Measurements from ENCODE around the gene ELMOD2.
A peak's percentile ranks its signal among the peaks of the same experiment; 100 is the strongest.
"Not testable (repeated sequence)": the region's sequence is repeated elsewhere in the genome, so short reads cannot be mapped to it uniquely, and the experiment has no call there.

ELMOD2 gene, protein sequence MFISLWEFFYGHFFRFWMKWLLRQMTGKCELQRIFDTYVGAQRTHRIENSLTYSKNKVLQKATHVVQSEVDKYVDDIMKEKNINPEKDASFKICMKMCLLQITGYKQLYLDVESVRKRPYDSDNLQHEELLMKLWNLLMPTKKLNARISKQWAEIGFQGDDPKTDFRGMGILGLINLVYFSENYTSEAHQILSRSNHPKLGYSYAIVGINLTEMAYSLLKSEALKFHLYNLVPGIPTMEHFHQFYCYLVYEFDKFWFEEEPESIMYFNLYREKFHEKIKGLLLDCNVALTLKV

DNA sequence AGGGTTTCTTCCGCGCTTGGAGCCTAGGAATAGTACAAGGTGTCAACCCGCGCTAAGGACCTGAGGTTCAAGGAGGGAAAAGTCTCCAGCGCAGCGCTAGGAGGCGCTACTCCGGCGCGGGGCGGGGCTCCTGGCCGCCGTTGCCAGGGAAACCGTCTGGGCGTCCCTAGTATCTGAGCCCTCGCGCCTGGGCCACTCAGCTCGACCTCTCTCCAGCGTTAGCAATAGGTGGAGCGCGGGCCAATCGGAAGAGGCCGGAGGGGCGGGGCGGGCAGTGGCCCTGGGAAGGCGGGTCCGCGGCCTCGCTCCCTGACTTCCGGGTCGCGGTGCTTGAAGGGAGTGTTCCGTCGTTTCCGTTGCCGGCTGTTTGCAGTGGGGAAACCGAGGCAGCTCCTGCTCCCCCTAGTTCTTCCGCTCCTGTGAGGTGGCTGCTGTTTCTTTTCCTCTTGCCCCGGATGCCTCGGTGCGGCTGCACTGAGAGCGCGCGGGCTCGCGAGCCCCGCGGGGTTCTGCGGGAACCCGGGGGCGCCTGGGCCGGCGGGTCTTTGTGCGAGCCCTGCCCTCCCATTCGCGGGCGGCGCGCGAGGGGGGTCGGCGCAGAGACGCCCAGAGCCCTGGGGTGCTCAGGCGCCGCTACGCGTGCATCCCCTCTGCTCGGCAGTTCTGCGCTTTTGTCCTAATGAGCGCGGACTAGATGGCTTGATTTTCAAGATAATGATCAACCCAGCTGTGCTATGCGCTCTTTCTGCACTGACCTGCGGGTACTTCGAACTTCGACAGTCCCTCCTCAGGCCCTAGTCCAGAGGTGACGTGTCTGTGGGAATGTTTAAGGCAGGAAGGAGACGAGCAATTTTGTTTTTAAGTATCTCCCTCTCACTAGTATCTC lies at the start of gene ELMOD2:
Gene ELMOD2, plus strand, starts transcription at position 312 of the 886 bp plus-strand sequence. CDS start 1,261 bp downstream, outside the sequence.
- DNase-seq = peak; percentile 99

DNA sequence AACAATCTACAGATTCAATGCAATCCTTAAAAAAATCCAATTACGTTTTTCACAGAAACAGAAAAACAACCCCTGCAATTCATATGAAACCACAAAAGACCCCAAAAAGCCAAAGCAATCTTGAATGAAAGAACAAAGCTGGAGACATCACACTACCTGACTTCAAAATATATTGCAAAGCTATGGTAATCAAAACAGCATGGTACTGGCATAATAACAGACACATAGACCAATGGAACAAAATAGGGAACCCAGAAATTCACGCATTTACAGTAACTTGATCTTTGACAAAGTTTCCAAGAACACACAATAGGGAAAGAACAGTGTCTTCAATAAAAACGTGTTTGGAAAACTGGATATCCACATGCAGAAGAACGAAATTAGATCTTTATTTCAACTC lies 40.5 kb upstream of the ELMOD2 start:
- no peak for DNase-seq

DNA sequence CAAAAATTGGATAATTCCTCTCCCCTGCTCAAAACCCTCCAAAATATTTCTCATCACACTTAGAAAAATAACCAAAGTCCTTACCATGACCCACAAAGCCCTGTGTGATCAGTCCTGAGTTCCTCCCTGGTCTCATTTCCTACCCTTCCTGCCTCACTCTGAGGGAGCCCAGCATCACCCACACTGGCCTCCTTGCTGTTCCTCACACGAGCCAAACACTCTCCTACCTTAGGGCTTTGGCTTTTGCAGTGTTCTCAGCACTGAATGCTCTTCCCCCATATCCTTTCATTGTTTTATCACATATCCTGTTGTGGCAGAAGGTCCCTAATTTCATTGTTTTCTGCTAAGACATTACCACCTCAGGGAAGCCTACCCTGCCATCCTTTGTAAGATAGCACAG lies 38.0 kb upstream of the ELMOD2 start:
- no peak for DNase-seq

DNA sequence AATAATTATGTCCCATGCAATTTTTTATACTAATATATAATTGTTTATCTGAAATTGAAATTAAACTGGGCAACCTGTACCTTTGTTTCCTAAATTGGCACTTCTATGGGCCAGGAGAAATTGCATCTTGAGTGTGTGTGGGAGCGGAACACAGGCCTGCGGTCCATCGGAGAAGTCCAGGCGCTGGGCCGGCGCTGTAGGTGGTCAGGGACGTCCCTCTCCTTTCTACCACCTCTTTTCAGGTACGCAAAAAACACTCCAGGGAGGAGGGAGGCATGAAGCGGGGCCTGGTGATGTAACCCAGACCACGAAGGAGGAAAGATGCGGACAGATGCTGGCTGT lies 26.6 kb upstream of the ELMOD2 start:
- no peak for DNase-seq

DNA sequence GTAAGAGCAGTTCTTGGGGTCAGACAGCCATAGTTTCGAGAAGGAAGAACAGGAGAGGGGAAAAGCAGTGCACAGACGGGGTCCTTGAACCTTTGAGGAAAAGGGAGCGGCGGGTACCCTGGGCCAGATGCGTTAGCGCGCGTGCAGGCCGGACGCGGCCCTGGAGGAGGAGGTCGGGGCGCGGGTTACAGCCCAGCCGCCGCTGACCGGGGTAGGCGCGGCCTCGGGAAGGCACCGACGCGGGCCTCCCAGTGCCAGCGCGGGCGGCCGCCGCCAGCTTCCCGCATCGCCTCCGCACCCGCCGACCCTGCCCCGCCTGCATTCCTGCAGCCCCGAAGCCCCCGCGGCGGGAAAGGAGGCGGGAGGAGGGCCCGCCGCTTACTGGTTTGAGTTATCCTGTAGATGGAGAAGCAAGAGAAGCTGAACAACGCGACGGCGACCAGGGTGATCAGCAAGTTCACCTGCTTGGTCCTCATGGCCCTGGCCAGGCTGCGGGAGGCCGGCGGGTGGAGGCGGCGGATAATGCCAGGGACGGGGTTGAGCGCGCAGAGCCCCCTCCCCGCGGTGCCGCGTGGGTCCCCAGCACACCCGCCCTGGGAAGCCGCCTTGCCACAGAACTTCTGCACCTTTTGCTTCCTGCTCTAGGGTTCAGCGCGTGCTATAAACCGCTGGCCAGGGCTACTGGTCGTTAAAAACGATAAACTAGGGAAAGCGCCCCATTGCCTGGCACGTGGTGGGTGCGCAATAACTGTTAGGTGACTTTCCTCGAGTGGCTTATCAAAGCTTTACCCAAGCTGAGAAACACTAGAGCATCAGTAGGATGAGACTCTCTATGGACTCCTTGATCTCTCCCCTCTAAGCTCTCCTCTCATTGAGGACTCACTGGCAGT lies 26.0 kb upstream of the ELMOD2 start, which contains the start of gene MGAT4D:
Gene MGAT4D, minus strand, starts transcription at position 547 of the 890 bp plus-strand sequence. Its CDS starts 71 bp downstream, at position 476.
- DNase-seq = no peak

DNA sequence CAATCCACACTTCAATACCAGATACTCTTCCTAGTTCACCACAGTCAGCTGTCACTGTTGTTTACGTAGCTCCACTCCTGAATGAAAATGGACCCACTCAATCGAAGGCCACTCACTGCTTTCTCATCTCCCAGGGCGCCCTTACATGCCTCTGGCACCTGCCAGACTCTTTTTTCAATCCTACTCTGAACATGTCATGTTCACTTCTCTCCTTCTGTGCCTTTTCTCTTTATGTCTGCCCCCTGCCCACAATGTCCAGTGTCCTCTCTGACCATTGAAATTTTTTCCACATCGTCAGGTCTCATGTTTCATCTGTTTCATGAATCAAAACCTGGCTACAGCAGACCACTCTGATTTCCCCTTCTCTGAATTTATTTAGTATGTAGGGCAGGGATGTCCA lies 24.6 kb upstream of the ELMOD2 start:
- DNase-seq = no peak

DNA sequence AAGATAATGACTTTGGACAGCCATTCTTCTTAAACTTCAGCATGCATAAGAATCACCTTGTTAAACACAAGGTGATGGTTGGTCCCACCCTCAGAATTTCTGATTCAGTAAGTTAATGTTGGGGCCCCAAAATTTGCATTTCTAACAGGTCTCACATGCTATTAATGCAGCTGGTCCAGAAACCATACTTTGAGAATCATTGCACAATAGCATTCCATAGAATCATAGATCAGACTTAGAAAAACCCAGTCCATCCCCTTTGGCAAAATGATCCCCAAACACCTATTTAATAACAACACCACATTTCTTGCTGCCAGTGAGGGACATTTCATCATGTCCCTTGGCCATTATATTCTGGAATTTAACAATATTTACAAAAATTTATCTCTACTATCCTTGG lies 19.7 kb upstream of the ELMOD2 start:
- DNase-seq = no peak

DNA sequence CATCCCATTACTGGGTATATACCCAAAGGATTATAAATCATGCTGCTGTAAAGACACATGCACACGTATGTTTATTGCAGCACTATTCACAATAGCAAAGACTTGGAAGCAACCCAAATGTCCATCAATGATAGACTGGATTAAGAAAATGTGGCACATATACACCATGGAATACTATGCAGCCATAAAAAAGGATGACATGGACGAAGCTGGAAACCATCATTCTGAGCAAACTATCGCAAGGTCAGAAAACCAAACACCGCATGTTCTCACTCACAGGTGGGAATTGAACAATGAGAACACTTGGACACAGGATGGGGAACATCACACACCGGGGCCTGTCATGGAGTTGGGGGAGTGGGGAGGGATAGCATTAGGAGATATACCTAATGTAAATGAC lies 10.2 kb upstream of the ELMOD2 start:
- not testable (repeated sequence) for DNase-seq

DNA sequence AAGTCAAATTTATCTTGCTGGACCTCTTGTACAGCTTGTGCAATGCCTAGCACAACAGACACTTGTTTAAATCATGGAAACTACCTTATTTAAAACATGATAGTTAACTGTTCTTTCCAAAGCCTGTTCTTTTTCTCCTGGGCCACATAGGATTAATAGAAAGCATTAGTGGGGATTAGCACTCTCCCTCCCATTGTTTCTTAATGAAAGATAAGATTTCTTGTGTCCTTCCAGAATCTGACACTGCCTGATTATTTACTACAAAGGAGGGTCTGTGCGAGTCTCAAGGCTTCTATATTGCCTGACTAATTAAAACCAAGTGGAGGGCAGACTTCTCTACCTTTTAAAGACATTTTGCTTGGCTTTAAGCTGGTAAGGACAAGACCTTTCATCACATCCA lies 8.5 kb upstream of the ELMOD2 start:
- DNase-seq = no peak

DNA sequence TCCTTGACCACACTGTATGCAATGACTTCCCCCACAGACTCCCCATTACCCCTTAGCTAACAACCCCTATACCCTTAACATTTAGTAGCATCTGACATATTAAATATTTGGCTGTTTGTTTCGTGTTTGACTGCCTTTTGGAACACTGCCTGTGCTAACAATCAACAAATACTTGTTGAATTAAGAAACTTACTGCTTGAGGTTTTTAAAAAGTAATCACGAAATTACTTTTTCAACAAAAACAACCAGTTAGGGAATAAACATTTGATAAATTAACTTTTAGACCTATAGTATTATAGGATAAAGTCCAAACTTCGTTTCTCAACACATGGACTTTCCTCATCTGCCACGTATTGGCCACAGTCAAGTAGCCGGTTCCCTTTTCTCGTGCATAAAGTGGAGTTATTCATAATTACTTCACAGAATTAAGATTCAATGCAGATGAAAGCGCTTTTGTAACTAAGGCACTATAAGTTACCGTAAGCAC lies 555 bp upstream of the ELMOD2 start:
- DNase-seq = no peak

DNA sequence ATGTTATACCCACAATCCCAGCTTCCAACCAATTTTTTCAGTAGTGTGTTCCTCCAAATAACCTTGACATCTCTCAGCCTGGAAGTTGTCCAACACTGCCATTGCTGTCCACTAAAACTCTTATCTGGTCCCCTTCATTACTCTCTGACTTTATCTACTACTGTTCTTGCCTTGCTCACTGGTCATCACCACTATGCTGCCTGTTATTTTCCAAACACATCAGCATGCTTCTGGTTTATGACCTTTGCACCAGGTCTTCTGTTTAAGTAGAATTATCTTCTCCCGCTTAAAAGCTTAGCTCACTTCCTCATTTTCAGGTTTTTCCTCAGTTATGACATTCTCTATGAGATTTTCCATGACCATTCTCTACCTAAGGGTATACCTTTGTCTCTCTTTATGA lies 5.5 kb downstream of the ELMOD2 start:
- DNase-seq = no peak

DNA sequence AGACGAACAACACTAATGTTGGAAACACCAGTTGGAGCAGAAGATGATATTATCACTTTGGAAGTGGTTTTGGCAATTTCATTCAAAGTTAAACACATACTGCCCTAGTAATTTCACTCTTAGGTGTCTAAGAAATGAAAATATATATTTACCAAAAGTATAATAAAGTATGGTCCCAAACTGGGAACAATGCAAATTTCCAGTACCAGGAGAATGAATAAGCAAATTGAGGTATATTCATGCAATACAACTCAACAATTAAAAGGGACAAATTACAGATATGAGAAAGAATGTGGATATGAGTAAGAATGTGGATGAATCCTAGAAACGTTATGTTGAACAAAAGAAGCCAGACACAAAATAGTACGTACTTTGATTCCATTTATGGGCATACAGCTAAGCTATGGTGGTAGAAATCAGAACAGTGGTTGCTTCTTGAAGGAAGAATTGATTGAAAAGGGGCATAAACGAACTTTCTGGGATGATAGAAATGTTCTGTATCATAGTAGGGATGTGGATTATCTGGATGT lies 10.0 kb downstream of the ELMOD2 start:
- no peak for DNase-seq

DNA sequence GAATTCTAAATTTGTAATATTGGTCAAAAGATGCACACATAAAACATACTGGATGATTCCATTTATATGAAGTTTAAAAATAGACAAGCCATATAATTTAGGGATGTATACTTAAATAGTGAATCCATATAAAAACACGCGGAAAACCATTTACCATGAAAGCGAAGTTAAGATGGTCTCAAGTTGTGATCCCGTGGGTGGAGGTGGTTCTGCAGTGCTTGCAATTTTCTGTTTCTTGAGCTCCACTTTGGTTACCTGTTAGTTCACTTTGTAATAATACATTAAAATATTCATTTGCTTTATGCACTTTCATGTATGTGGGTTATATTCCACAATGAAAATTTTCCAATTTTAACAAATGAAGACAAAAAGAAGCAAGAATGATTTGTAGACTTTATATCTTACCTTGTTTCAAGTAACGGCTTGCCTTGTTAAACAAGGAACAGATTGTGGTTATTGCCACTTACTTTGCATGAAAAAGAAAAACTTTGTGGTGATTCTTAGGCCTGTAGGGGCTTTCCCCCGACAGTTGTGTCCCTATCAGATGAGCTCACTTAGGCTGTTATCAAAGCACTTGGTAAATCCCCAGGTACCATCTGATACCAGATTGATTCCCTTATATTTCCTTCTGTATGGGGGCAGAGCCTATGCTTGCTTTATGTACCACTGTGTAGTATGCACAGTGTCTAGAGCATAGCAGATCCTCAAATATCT lies 32.6 kb downstream of the ELMOD2 start:
- DNase-seq = no peak

DNA sequence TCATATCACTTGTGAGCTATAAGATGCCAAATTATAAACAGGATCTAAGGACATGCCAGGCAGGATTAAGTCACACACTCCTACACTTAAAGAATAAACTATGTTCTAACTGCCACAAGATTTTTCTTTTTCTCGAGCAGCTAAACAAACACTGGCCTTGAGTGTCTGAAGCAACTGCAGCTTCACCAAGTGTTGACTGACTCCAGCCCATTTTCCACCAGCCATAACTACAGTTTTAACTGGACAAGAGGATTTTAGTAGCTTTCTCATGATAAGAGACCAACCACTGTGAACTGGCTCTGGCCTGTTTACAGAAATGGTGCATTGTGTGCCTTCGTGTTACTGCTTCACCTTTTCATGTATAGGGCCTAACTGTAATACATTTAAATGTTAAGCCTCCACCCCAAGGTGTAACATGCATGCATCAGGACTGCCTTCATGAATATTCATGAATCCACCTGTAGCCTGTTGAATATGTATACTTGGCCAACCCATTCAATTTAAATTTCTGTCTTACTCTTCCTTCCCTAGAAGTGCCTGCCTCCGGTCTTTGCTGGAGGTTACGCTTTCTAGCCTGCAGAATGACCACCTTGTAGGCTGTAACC lies 34.0 kb downstream of the ELMOD2 start:
- no peak for DNase-seq

DNA sequence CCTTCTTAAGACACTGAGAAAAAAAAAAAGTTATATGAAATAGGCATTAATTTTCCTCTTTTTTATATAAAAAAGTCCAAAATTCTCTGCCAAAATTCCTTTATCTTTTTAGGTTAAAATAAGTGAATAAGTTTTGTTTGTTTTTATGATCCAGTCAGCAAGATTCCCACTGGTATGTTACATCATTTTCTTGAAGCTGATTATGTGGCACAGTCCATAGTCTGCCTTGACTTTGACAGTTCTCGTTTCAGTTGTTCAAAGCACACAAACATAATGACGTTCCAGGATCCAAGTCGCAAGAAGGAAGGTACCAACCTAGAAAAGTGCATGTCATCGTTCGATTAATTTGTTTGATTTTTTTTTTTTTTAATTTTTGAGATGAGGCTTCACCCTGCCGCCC lies 35.7 kb downstream of the ELMOD2 start:
- DNase-seq = no peak

DNA sequence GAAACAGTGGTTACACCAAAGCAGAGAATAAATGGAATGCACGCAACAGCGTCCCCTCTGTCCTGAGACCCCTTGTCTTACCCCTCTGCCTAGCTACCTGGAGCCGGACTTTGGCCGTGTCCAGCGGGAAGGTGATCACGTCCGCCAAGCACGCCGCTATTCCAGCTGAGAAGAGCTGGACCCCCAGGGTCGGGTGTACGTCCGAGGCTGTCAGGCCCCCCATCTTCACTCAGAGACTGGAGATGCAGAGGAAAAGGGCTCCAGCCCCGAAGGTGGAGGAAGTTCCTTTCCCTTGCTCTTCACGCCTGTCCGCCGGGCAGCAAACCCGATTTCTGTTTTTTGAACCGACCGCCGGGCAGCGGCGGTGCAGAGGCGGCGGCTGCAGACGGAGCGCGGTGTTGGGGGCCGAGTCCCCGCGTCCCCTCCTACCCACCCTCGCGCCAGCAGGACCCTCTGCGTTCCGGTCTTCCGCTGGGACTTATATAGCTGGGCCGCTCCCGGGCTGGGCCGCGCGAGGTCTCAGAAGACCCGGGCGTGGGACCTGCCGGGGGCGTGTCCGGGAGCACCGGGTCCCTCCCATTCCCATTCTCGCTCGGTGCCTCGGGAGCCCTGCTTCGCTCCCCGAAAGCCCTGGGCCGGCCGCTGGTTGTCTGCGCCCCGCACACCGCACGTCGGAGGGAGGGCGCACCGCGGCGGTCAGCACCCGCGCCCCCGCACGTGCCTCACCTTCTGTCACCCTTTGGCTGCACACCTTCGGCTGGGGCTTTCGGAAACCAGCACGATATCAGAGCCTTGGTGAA lies 44.7 kb downstream of the ELMOD2 start, which contains the start of gene UCP1:
Gene UCP1, minus strand, starts transcription at position 455 of the 800 bp plus-strand sequence. Its CDS starts 232 bp downstream, at position 223.
- peak; percentile 29 for DNase-seq

DNA sequence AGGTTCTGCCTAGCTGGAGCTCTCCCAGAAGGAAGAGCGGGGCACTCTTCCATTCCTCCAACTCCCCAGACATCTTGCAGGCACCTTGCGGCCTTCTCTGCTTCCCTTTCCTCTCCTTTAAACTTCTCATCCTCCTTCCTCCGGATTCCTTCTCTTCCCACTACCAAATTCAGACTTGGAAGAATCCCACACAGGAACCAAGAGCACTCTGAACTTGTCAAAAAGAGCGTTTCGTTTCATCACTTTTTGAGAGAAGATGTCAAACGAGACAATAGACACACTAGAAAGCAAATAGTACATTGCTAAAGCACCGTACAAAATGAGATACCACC lies 45.3 kb downstream of the ELMOD2 start:
- DNase-seq = no peak

DNA sequence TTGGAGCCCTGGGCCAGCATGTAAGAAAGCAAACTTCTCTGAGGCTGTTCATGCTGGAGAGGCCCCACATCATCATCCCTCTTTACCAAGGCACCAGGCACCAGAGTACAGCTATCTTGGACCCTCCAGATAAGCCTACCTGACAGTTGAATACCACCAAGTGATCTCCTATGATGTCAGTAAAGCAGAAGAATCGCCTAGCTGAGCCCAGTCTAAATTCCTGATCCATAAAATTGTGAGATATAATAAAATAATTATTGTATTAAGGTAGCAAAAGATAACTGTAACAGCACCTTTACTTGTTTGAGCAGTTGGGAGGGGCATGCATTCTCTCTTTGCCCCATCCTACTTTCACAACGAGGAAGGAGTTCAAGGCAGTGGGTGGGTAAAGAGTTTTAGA lies 47.7 kb downstream of the ELMOD2 start:
- no peak for DNase-seq

DNA sequence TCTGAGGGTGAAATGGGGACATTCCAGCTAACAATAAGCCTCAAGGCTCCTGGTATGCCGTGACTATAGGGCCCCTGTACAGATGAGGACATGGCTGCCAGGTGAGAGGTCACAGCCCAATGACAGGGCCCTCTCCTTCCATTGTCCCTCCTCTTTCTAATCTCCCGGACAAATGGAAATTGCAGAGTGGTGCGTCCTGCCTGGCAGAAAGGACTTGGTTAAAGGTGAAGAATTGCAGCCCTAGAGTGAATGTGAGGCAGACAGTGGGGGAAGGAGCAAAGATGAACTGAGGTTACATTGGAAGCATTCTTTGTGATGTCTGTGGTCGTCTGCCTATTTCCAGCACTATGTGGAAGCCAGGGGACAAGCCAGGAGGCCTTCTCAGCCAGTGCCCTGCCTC lies 51.5 kb downstream of the ELMOD2 start:
- no peak for DNase-seq

DNA sequence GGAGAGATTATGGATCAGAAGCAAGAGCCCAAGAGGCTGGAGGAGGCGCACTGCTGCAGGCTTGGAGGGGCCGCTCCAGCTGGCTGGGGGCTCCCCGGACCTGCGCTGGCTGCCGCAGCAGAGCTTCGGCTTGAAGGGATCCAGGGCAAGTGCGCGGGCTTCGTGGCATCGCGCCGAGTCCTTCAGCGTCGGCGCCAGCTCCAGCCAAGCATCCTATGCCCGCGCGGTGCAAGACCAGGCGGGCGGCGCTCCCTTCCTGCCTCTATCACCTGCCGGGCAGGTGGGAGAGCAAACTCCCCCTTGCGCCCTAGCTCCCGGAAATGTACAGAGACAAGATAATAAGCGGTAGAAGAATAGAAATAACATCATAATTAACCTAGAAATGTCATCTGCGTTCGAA lies 55.3 kb downstream of the ELMOD2 start:
- DNase-seq = no peak

DNA sequence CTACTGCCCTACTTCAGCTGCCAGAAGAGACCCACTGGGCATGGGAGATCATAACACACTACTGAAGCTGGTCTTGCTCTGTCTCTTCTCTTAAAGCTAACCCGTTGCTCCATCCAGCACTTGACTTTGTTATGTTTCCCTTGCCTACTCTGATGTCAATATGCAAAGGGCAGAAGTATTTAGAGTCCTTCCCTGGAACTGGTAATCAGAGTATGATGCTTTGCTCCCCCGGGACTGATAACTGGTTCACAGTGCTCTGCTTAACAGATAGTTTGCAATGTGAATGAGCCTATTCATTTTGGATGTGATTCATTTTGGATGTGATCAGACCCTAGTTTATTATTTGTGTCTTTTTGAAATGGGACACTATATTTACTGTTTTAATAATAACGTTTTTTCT lies 57.1 kb downstream of the ELMOD2 start:
- no peak for DNase-seq
